Muscle layer of colon (tissue), 2 donors: ENCODE results near the gene ELSPBP1.
"Not testable (repeated sequence)": the region's sequence is repeated elsewhere in the genome, so short reads cannot be mapped to it uniquely, and the experiment has no call there.

ENCODE experiments used
- H3K27ac ChIP-seq: one replicate; pipeline ENCODE4 v1.7.0; 2013; ENCODE audit warnings: low read depth, mild to moderate bottlenecking, low read length, moderate library complexity
- H3K27me3 ChIP-seq, 2 donors: one replicate each; pipeline ENCODE4 v1.7.0; 2013; ENCODE audit warnings: low read length in 2 of 2, mild to moderate bottlenecking in 2 of 2; ENCODE audit not compliant: insufficient read depth in 2 of 2, control insufficient read depth in 1 of 2
- H3K36me3 ChIP-seq: one replicate; pipeline ENCODE4 v1.7.0; 2013; ENCODE audit warnings: mild to moderate bottlenecking, low read length; ENCODE audit not compliant: insufficient read depth
- H3K4me1 ChIP-seq: one replicate; pipeline ENCODE4 v1.7.0; 2013; ENCODE audit warnings: mild to moderate bottlenecking, low read length; ENCODE audit not compliant: insufficient read depth
- H3K4me3 ChIP-seq, 2 donors: one replicate each; pipeline ENCODE4 v1.7.0; 2013; ENCODE audit warnings: low read length in 2 of 2, low read depth in 1 of 2, mild to moderate bottlenecking in 1 of 2, moderate library complexity in 1 of 2
- H3K9ac ChIP-seq: one replicate; pipeline ENCODE4 v1.7.0; 2013; ENCODE audit warnings: low read length
- H3K9me3 ChIP-seq: one replicate; pipeline ENCODE4 v1.7.0; 2013; ENCODE audit warnings: mild to moderate bottlenecking, low read length
- donor health status: abdominal sarcoma.
- donor health status: Adenocarcinoma of cecum.

Gene ELSPBP1

GRCh38 chr19:48043675-48044258 is 49.3 kb downstream of the ELSPBP1 start, which contains the start of gene CABP5:
CABP5 (minus strand) TSS chr19:48044079; CDS start chr19:48043922, 157 bp downstream.
- H3K4me1 ChIP-seq, result no peaks in the 10 kb centered on the region

GRCh38 chr19:48044561-48044960 is 50.1 kb downstream of the ELSPBP1 start:
- Histone ChIP-seq H3K9ac (no peak overlapping the region), H3K4me3 (no peak overlapping the region), H3K9me3 (no peaks in the 10 kb centered on the region), H3K27me3 (peaks cover 0 to 4% of the 10 kb centered on the region in 2 donors), H3K27ac (no peak overlapping the region), H3K4me1 (no peaks in the 10 kb centered on the region), H3K36me3 (no peaks in the 10 kb centered on the region)

More at GRCh38 chr19:48043675-48044258, 49.3 kb downstream of the ELSPBP1 start, which contains the start of gene CABP5:
- Histone ChIP-seq H3K36me3 (no peaks in the 10 kb centered on the region), H3K9ac (no peak within 1 kb of the TSS), H3K9me3 (no peaks in the 10 kb centered on the region), H3K4me3 (no peak within 1 kb of the TSS), H3K27ac (no peak within 1 kb of the TSS), H3K27me3 (peaks cover 0 to 4% of the 10 kb centered on the region in 2 donors)

- H3K4me3 ChIP-seq, result no peak overlapping the region
- no peaks in the 10 kb centered on the region for H3K27me3 ChIP-seq
- H3K9me3 ChIP-seq, result no peaks in the 10 kb centered on the region
- no peak overlapping the region for H3K9ac ChIP-seq
- peaks cover 4% of the 10 kb centered on the region for H3K36me3 ChIP-seq
- no peaks in the 10 kb centered on the region for H3K4me1 ChIP-seq
- no peak overlapping the region for H3K27ac ChIP-seq
Measured at GRCh38 chr19:48051335-48052033, 57.1 kb downstream of the ELSPBP1 start.

GRCh38 chr19:48053076-48053475 is 58.6 kb downstream of the ELSPBP1 start:
- Histone ChIP-seq H3K36me3 (peaks cover 4% of the 10 kb centered on the region), H3K4me1 (no peaks in the 10 kb centered on the region), H3K9ac (no peak overlapping the region), H3K4me3 (no peak overlapping the region), H3K27ac (no peak overlapping the region), H3K27me3 (no peaks in the 10 kb centered on the region), H3K9me3 (no peaks in the 10 kb centered on the region)

- peaks cover 4% of the 10 kb centered on the region for H3K36me3 ChIP-seq
- no peak overlapping the region for H3K9ac ChIP-seq
- H3K4me1 ChIP-seq, result no peaks in the 10 kb centered on the region
- no peaks in the 10 kb centered on the region for H3K27me3 ChIP-seq
- H3K9me3 ChIP-seq, result no peaks in the 10 kb centered on the region
- no peak overlapping the region for H3K4me3 ChIP-seq
- H3K27ac ChIP-seq, result no peak overlapping the region
Measured at GRCh38 chr19:48053856-48054255, 59.4 kb downstream of the ELSPBP1 start.

- Histone ChIP-seq H3K36me3 (no peaks in the 10 kb centered on the region), H3K27me3 (no peaks in the 10 kb centered on the region), H3K9me3 (no peaks in the 10 kb centered on the region), H3K9ac (no peak overlapping the region), H3K4me3 (no peak overlapping the region), H3K27ac (no peak overlapping the region), H3K4me1 (no peaks in the 10 kb centered on the region)
Measured at GRCh38 chr19:48059331-48059730, 64.9 kb downstream of the ELSPBP1 start.

GRCh38 chr19:48060381-48060780 is 65.9 kb downstream of the ELSPBP1 start:
- no peaks in the 10 kb centered on the region for H3K4me1 ChIP-seq
- H3K36me3 ChIP-seq, result no peaks in the 10 kb centered on the region
- H3K4me3 ChIP-seq, result no peak overlapping the region
- H3K9me3 ChIP-seq, result no peaks in the 10 kb centered on the region
- no peaks in the 10 kb centered on the region for H3K27me3 ChIP-seq
- no peak overlapping the region for H3K9ac ChIP-seq
- no peak overlapping the region for H3K27ac ChIP-seq

GRCh38 chr19:48061401-48062344 is 67.2 kb downstream of the ELSPBP1 start:
- Histone ChIP-seq H3K27me3 (no peaks in the 10 kb centered on the region), H3K36me3 (no peaks in the 10 kb centered on the region), H3K4me1 (no peaks in the 10 kb centered on the region), H3K27ac (no peak overlapping the region), H3K4me3 (no peak overlapping the region), H3K9me3 (no peaks in the 10 kb centered on the region), H3K9ac (no peak overlapping the region)

GRCh38 chr19:48064509-48064908 is 70.1 kb downstream of the ELSPBP1 start:
- H3K4me3 ChIP-seq, result no peak overlapping the region

GRCh38 chr19:48069435-48069834 is 75.0 kb downstream of the ELSPBP1 start:
- Histone ChIP-seq H3K27me3 (no peaks in the 10 kb centered on the region), H3K27ac (no peak overlapping the region), H3K36me3 (no peaks in the 10 kb centered on the region), H3K4me1 (no peaks in the 10 kb centered on the region), H3K9me3 (no peaks in the 10 kb centered on the region), H3K4me3 (no peak overlapping the region), H3K9ac (no peak overlapping the region)

More at GRCh38 chr19:48064509-48064908, 70.1 kb downstream of the ELSPBP1 start:
- H3K36me3 ChIP-seq, result no peaks in the 10 kb centered on the region
- no peak overlapping the region for H3K27ac ChIP-seq
- no peaks in the 10 kb centered on the region for H3K27me3 ChIP-seq
- no peaks in the 10 kb centered on the region for H3K4me1 ChIP-seq
- H3K9ac ChIP-seq, result no peak overlapping the region
- no peaks in the 10 kb centered on the region for H3K9me3 ChIP-seq

GRCh38 chr19:48070177-48070769 is 75.8 kb downstream of the ELSPBP1 start:
- H3K4me3 ChIP-seq, H3K27me3 ChIP-seq, H3K4me1 ChIP-seq, H3K9me3 ChIP-seq, H3K9ac ChIP-seq, H3K27ac ChIP-seq, H3K36me3 ChIP-seq: not testable (repeated sequence)
